ENCODE data around the gene TRIM41.

DNA sequence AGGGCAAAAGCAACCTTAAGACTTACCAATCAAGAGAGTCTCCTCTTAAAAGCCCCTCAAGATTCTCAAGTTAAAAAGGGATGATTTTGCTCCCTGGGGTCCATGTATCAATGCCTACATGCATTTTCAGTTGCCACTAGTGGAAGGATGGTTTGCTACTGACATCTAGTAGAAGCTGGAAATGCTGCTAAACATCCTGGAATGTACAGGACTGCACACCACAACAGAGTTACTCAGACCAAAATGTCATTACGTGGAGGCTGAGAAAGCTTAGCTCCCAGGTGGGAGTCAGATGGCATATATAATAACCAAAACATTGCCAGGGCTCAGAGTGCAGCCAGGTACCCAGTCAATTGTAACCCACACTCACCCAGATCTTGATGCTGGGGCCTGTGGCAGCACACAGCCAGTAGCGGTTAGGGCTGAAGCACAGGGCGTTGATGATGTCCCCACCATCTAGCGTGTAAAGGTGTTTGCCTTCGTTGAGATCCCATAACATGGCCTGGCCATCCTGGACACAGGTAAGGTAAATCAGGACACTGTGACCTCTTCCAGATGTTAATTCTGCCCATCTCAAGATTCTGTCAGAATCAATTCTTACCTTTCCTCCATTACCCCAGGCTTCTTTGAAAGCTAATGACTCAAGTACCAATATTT, 14.8 kb downstream of the TRIM41 start:
- TF ChIP-seq CTCF (IDR thresholded peaks at IDR 0.05; ENCODE audit: insufficient read depth, low read length, poor library complexity, severe bottlenecking) (no peak), EZH2phosphoT487 (conservative IDR thresholded peaks at IDR 0.05; ENCODE audit: low read length) (no peak)

Measured in SU-DHL-6 (cell line).